Measurements from ENCODE around the gene SMAD6. TPM values are rescaled to one million over a fixed set of nuclear protein-coding genes. Genes with fewer than 3 reads are reported as not detected.

The SMAD6 gene
- total RNA-seq, 6 experiments from 2014 or later, result 10.2 to 18.1 (median 16.4) TPM

DNA sequence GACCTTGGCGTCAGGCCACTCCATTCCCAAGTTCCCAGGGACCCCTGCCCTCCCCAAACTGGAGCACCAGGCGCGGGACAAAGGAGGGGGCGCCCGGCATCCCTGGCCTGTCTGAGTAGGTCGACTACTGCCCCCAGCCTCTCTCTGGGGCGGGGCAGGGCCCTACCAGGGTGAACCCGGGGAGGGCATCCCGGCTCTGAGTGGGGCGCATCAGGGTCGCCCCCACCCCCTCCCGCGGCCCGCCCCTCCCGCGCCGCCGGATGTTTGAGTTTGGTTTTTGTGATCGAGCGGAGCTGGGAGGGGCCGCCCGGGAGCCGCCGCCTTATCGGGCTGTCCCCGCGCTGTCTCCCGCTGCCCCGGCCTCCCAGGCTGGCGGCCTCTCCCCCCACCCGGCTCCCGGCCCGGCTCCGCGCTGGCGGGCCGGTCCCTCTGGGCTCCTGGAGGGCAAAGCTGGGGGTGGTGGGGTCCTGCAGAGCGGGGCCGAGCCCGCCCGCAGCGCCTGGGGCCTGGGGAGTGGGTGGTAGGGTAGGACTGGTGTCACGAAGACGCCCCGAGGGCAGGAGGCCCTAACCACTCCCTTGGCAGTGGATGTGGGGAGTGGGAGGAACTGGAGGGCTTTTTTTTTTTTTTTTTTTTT is 47.2 kb upstream of the SMAD6 start:
- Mint-ChIP-seq H3K27me3 (ENCODE audit: insufficient read depth) (peaks cover 9% of the 10 kb centered on the region), H3K27ac (no peak overlapping the region), H3K4me3 (no peak overlapping the region), H3K36me3 (ENCODE audit: low read depth) (no peaks in the 10 kb centered on the region), H3K9me3 (no peaks in the 10 kb centered on the region), H3K4me1 (ENCODE audit: low read depth) (peaks cover 23% of the 10 kb centered on the region)
- DNase-seq, result no peak
- no peak for TF ChIP-seq CTCF (IDR thresholded peaks at IDR 0.05)

- DNase-seq, result no peak
- no peaks in the 10 kb centered on the region for H3K9me3 Mint-ChIP-seq
- H3K36me3 Mint-ChIP-seq (ENCODE audit: low read depth), result no peaks in the 10 kb centered on the region
- no peak overlapping the region for H3K27ac Mint-ChIP-seq
- no peak for TF ChIP-seq CTCF (IDR thresholded peaks at IDR 0.05)
- peaks cover 19% of the 10 kb centered on the region for H3K4me1 Mint-ChIP-seq (ENCODE audit: low read depth)
- H3K27me3 Mint-ChIP-seq (ENCODE audit: insufficient read depth), result peaks cover 9% of the 10 kb centered on the region
- no peak overlapping the region for H3K4me3 Mint-ChIP-seq
These were observed 46.5 kb upstream of the SMAD6 start for GRCh38 chr15:66655511-66655910.

DNA sequence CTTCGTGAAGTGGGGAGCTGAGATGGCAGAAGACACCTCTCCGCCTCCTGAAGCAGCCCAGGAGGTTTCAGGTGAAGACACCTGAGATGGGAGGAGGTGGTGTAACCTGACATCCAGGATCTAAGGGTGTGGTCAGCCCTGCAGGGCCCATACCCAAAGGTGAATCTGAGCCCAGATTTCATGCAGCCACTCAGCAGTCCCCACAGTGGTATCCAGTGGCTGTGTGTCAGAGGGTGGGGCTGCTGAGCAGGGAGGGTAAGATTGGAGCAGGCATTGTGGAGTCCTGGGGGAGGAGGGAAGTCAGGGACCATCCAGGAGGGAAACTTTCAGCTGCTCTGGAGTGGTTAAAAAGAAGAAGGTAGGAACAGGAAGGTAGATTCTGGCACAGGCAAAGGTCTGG is 46.0 kb upstream of the SMAD6 start:
- TF ChIP-seq CTCF (IDR thresholded peaks at IDR 0.05), result no peak
- Mint-ChIP-seq H3K27me3 (ENCODE audit: insufficient read depth) (peaks cover 9% of the 10 kb centered on the region), H3K9me3 (no peaks in the 10 kb centered on the region), H3K36me3 (ENCODE audit: low read depth) (no peaks in the 10 kb centered on the region), H3K4me1 (ENCODE audit: low read depth) (peaks cover 17% of the 10 kb centered on the region), H3K27ac (no peak overlapping the region), H3K4me3 (no peak overlapping the region)
- no peak for DNase-seq

DNA sequence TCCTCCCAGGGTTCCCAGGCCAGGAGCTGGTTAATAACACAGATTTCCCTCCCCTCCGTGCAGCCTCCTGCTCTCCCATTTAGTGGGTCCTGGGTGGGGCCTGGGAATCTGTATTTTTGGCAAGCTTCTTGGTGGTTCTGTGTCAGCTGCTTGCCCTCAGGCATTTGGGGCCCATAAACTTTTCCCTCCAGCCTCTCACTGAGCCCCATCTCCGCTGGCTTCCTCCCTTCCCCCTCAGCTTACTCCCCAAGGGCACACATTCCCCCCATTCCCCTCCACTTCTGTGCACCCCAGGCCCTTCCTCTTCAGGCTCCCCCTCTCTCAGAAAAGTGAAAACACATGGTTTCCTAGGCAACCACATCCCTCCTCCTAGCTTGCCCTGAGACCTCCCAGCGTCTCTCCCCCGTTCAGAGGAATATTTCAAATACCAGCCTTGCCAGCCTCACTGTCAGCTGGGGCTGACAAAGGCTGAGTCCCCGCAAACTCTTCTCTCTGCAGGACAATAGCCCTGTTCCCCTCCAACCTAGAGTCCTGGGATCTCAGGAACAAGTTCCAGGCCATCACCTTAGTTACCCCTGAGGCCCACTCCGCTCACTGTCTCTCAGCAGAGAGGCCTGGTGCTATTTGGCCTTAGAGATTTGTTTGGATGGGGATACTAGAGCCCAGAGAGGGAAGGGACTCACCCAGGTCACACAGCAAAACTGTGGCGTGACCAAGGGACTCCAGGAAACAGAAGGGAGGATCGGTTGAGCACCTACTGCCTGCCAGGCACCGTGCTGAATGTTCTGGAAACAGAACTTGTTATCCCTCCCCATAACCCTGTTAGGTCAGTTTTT is 44.6 kb upstream of the SMAD6 start:
- Mint-ChIP-seq H3K9me3 (no peaks in the 10 kb centered on the region), H3K27me3 (ENCODE audit: insufficient read depth) (peaks cover 9% of the 10 kb centered on the region), H3K4me3 (no peak overlapping the region), H3K27ac (no peak overlapping the region; the same call in 1 of the 2 replicates), H3K4me1 (ENCODE audit: low read depth) (peaks cover 17% of the 10 kb centered on the region), H3K36me3 (ENCODE audit: low read depth) (no peaks in the 10 kb centered on the region)
- peak; percentile 10 for DNase-seq
- no peak for TF ChIP-seq CTCF (IDR thresholded peaks at IDR 0.05)

DNA sequence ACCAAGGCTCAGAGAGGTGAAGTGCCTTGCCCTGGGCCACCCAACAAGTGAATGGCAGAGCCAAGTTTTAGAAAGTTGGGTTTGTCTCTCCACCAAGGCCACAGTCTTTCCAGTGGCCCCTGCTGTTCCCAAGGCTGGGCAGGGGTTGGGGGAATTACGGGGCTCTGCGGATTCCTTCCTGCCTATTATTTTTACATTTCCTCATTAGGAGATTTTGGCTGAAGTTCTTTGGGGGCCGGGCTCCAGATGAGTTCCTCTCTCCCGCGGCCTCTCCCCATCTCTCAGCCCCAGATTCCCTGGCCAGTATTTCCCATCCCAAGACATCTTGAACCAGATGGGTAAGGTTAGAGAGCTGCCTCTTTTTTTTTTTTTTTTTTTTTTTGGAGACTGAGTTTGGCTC is 44.0 kb upstream of the SMAD6 start:
- Mint-ChIP-seq H3K4me3 (no peak overlapping the region), H3K27me3 (ENCODE audit: insufficient read depth) (peaks cover 9% of the 10 kb centered on the region), H3K4me1 (ENCODE audit: low read depth) (peaks cover 17% of the 10 kb centered on the region), H3K27ac (no peak overlapping the region), H3K36me3 (ENCODE audit: low read depth) (no peaks in the 10 kb centered on the region), H3K9me3 (no peaks in the 10 kb centered on the region)
- no peak for TF ChIP-seq CTCF (IDR thresholded peaks at IDR 0.05)
- no peak for DNase-seq
